HG03196 (cell line): ENCODE results near the gene ANKRD34A.

ENCODE experiments used
- ATAC-seq: cut with Tn5 transposase; IDR thresholded peaks from one replicate; pipeline ENCODE4 v1.9.1; 2021; ENCODE audit not compliant: unreplicated experiment

The ANKRD34A gene

DNA sequence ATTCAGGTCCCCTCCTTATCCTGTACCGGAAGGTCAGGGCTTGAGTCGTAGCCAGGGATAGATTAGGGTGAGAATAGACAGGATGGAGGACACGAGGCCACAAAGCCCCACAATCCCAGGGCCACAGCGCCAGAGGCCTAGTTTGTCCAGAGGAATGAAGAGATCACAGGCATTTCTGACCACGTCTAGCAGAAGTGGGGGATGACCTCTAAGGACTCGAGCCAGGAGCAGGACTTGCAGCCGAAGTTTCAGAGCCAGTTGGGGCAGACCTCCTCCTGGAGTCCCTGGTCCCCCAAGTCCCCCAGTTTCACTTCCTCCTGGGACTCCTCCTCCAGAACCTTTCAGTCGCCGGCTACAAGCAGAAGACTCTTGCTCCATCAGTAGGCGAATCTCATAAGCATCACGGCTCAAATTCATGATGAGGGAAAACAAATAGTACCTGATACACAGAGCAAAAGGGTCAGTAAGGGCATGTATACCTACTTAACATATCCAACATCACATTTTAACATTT lies 52.2 kb downstream of the ANKRD34A start:
- no peak for ATAC-seq
